ENCODE results near the gene MTOR. TPM values are rescaled to one million over a fixed set of nuclear protein-coding genes. Genes with fewer than 3 reads are reported as not detected.
"Not testable (repeated sequence)": the region's sequence is repeated elsewhere in the genome, so short reads cannot be mapped to it uniquely, and the experiment has no call there.

Gene MTOR
- polyA plus RNA-seq, 1 of the 3 experiments (the other 2 are of a cell fraction), result 20.9 TPM

GRCh38 chr1:11309385-11309784 is 47.0 kb upstream of the MTOR start (continued):
- TF ChIP-seq ZBTB33 (IDR thresholded peaks at IDR 0.05; ENCODE audit: borderline replicate concordance, low read depth) (no peak), USF2 (IDR thresholded peaks at IDR 0.05; ENCODE audit: borderline replicate concordance, low read depth, low read length) (no peak)

- Histone ChIP-seq H3K4me1 (ENCODE audit: control insufficient read depth in 1 of 2, insufficient read depth in 2 of 2, low read depth in 1 of 2, low read length in 1 of 2) (peaks cover 0 to 29% of the 10 kb centered on the region in 2 experiments; a peak in 1 of 4 replicates), H4K20me1 (ENCODE audit: insufficient read depth) (no peaks in the 10 kb centered on the region), H3K27me3 (ENCODE audit: insufficient read depth) (no peaks in the 10 kb centered on the region), H3K79me2 (ENCODE audit: insufficient read depth) (no peaks in the 10 kb centered on the region), H3K9ac (no peak overlapping the region), H3F3A (replicated peaks; ENCODE audit: insufficient read depth) (no peaks in the 10 kb centered on the region), H3K4me2 (no peak overlapping the region), H3K4me3 (ENCODE audit: low read depth in 2 of 2, low read length in 1 of 2) (no peak overlapping the region), H3K27ac (ENCODE audit: low read depth in 2 of 2, low read length in 1 of 2) (peak overlapping the region in 1 of 2 experiments; percentile 62; a peak in 2 of 4 replicates), H3K36me3 (replicated peaks in 1 of 2; ENCODE audit: control insufficient read depth in 1 of 2, insufficient read depth in 2 of 2, low read length in 1 of 2) (no peaks in the 10 kb centered on the region), H2AFZ (ENCODE audit: low read depth) (no peak overlapping the region), H3K9me3 (no peaks in the 10 kb centered on the region), H3K9me2 (no peaks in the 10 kb centered on the region)
- CTCF ChIA-PET, result interaction anchor here (1.0 kb wide), 1 partner anchor 12 kb away, joined by 3 read pairs; no protein-coding TSS in a partner anchor
- 58% methylated on average over 5 of the region's 6 CpGs for WGBS (ENCODE audit: low lambda C conversion rate)
- TF ChIP-seq RXRA (IDR thresholded peaks at IDR 0.05; ENCODE audit: borderline replicate concordance, low read depth) (no peak), EP300 (IDR thresholded peaks at IDR 0.05; ENCODE audit: borderline replicate concordance in 1 of 2, low read depth in 1 of 2, low read length in 1 of 2) (peak in 1 of 2 experiments; percentile 48; a peak in 1 of 4 replicates)
- no peak for DNase-seq
- POLR2A ChIA-PET, result no interaction called here
Measured at GRCh38 chr1:11308699-11309224, 46.4 kb upstream of the MTOR start.

GRCh38 chr1:11307852-11308251 is 45.5 kb upstream of the MTOR start:
- CTCF ChIA-PET, result interaction anchor here (1.0 kb wide), 1 partner anchor 342 kb away, joined by 3 read pairs; no protein-coding TSS in a partner anchor
- H2AFZ ChIP-seq (ENCODE audit: low read depth), result no peak overlapping the region
- H3K4me2 ChIP-seq, result no peak overlapping the region
- H3K9me3 ChIP-seq, result no peaks in the 10 kb centered on the region
- H3K79me2 ChIP-seq (ENCODE audit: insufficient read depth), result no peaks in the 10 kb centered on the region
- H3K36me3 ChIP-seq (replicated peaks in 1 of 2; ENCODE audit: control insufficient read depth in 1 of 2, insufficient read depth in 2 of 2, low read length in 1 of 2), result no peaks in the 10 kb centered on the region
- H4K20me1 ChIP-seq (ENCODE audit: insufficient read depth), result no peaks in the 10 kb centered on the region
- no peak for DNase-seq
- no peaks in the 10 kb centered on the region for H3F3A ChIP-seq (replicated peaks; ENCODE audit: insufficient read depth)
- POLR2A ChIA-PET, result no interaction called here
- no peaks in the 10 kb centered on the region for H3K27me3 ChIP-seq (ENCODE audit: insufficient read depth)
- no peak overlapping the region for H3K4me3 ChIP-seq (ENCODE audit: low read depth in 2 of 2, low read length in 1 of 2)
- 40% methylated on average over 3 of the region's 3 CpGs for WGBS (ENCODE audit: low lambda C conversion rate)
- no peak overlapping the region for H3K9ac ChIP-seq
- H3K9me2 ChIP-seq, result no peaks in the 10 kb centered on the region
- H3K4me1 ChIP-seq (ENCODE audit: control insufficient read depth in 1 of 2, insufficient read depth in 2 of 2, low read depth in 1 of 2, low read length in 1 of 2), result peaks cover 0 to 29% of the 10 kb centered on the region in 2 experiments; a peak in 1 of 4 replicates
- H3K27ac ChIP-seq (ENCODE audit: low read depth in 2 of 2, low read length in 1 of 2), result peak overlapping the region in 1 of 2 experiments; percentile 56; a peak in 2 of 4 replicates
- TF ChIP-seq MAX (IDR thresholded peaks at IDR 0.05; ENCODE audit: low read depth), result no peak
- TF ChIP-seq PBX3 (IDR thresholded peaks at IDR 0.05), result peak; percentile 8; the same call in 1 of the 2 replicates
- no peak for TF ChIP-seq FOXJ3 (CRISPR knock-in tag; IDR thresholded peaks at IDR 0.05)
- peak; percentile 70 for TF ChIP-seq NFIC (IDR thresholded peaks at IDR 0.05; ENCODE audit: borderline replicate concordance)

- H3K79me2 ChIP-seq (ENCODE audit: insufficient read depth); POLR2A ChIA-PET; H3K9ac ChIP-seq; H3K9me2 ChIP-seq; H3K36me3 ChIP-seq (replicated peaks in 1 of 2; ENCODE audit: control insufficient read depth in 1 of 2, insufficient read depth in 2 of 2, low read length in 1 of 2); H3K4me2 ChIP-seq; H3F3A ChIP-seq (replicated peaks; ENCODE audit: insufficient read depth); H4K20me1 ChIP-seq (ENCODE audit: insufficient read depth); H3K4me3 ChIP-seq (ENCODE audit: low read depth in 2 of 2, low read length in 1 of 2); H3K27me3 ChIP-seq (ENCODE audit: insufficient read depth); H3K9me3 ChIP-seq; CTCF ChIA-PET; H2AFZ ChIP-seq (ENCODE audit: low read depth); H3K27ac ChIP-seq (ENCODE audit: low read depth in 2 of 2, low read length in 1 of 2); DNase-seq: not testable (repeated sequence)
- WGBS (ENCODE audit: low lambda C conversion rate), result 79% methylated on average over 9 of the region's 29 CpGs
- peaks cover 0 to 28% of the 10 kb centered on the region in 2 experiments; a peak in 2 of 4 replicates for H3K4me1 ChIP-seq (ENCODE audit: control insufficient read depth in 1 of 2, insufficient read depth in 2 of 2, low read depth in 1 of 2, low read length in 1 of 2)
Measured at GRCh38 chr1:11305516-11305915, 43.2 kb upstream of the MTOR start.
